ENCODE data around the gene HOXC11. TPM values are rescaled to one million over a fixed set of nuclear protein-coding genes. Genes with fewer than 3 reads are reported as not detected.

HOXC11 gene
- total RNA-seq, 2 experiments from 2014 or later, result not detected

- Mint-ChIP-seq H3K4me3 (no peak overlapping the region), H3K27ac (no peak overlapping the region), H3K4me1 (ENCODE audit: low read depth) (peaks cover 13% of the 10 kb centered on the region), H3K9me3 (no peaks in the 10 kb centered on the region), H3K36me3 (peaks cover 3% of the 10 kb centered on the region), H3K27me3 (peaks cover 85% of the 10 kb centered on the region)
- intact Hi-C loops (cut with micrococcal nuclease), result no loop called here
- no peak for DNase-seq
- ChIA-PET POLR2A (no interaction called here), CTCF (no interaction called here)
These were observed 24.0 kb upstream of the HOXC11 start for GRCh38 chr12:53948650-53949593.

DNA sequence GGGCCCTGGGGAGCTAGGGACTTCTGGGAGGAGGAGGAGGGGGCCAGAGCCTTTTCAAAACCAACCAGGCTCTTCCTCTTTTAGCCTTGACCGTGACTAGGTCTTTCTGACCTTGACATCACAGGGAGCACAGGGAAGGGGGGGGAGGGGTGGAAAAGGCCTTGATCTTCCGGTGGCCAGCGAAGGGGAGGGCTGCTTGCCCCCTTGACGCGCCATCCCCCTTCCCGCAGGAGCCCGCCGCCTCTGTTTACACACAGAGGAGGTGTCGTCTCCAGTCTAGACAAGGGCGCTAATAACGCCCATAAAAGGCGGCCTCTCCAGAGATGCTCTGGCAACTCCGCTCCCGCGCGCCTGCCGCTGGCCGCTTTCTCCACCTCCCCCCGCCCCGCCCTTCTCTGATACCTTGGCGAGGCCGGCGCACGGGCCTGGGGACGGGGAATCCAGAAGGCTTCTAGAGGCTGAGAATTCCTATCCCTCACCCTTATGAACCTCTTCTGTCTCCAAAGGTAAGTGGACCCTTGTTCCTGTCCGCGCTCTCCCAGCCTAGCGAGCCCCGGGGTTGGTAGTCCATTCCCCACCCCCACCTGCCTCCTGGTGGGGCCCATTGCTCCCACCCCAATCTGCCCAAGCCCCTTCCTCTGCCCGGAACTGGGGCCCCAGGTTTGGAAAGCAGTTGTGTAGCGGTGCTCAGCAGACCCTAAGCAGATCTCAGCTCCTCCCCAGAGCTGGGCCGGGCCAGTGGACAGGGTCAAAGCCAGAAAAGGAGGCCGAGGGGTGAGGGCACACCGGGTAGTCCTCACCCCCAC is 23.1 kb upstream of the HOXC11 start:
- no peaks in the 10 kb centered on the region for H3K9me3 Mint-ChIP-seq
- intact Hi-C loops (cut with micrococcal nuclease), result loop anchor here (5.0 kb wide), 2 partner anchors 37 to 102 kb away; partner anchors contain the start of genes HOXC10 and HOXC4
- H3K4me3 Mint-ChIP-seq, result no peak overlapping the region
- POLR2A ChIA-PET, result no interaction called here
- H3K36me3 Mint-ChIP-seq, result peaks cover 3% of the 10 kb centered on the region
- no peak overlapping the region for H3K27ac Mint-ChIP-seq
- peaks cover 12% of the 10 kb centered on the region for H3K4me1 Mint-ChIP-seq (ENCODE audit: low read depth)
- DNase-seq, result no peak
- CTCF ChIA-PET, result no interaction called here
- H3K27me3 Mint-ChIP-seq, result peaks cover 86% of the 10 kb centered on the region

DNA sequence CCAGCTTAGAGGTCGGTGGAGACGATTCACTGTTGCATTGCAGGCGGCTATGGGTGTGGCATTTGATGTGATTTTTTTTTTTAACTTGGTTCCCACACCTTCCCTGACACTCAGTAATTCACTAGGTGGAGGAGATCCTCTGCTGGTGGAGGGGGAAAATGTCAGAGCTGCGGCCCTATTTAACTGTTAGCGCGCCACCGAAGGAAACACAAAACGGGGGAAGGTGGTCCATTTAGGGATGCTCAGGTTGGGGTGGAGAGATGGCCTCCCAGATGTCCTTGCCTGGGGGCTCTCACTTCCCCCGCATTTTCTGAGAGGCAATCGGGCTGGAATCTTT is 22.5 kb upstream of the HOXC11 start:
- no peak overlapping the region for H3K4me3 Mint-ChIP-seq
- ChIA-PET POLR2A (no interaction called here), CTCF (no interaction called here)
- peaks cover 3% of the 10 kb centered on the region for H3K36me3 Mint-ChIP-seq
- H3K27me3 Mint-ChIP-seq, result peaks cover 83% of the 10 kb centered on the region
- H3K4me1 Mint-ChIP-seq (ENCODE audit: low read depth), result peaks cover 8% of the 10 kb centered on the region
- DNase-seq, result no peak
- no peaks in the 10 kb centered on the region for H3K9me3 Mint-ChIP-seq
- intact Hi-C loops (cut with micrococcal nuclease), result loop anchor here (5.0 kb wide), 2 partner anchors 37 to 102 kb away; partner anchors contain the start of genes HOXC10 and HOXC4
- no peak overlapping the region for H3K27ac Mint-ChIP-seq

GRCh38 chr12:53950789-53951576 is 21.9 kb upstream of the HOXC11 start:
- ChIA-PET CTCF (interaction anchor here (1.0 kb wide), 1 partner anchor 163 kb away, joined by 3 read pairs; no protein-coding TSS in a partner anchor), POLR2A (no interaction called here)
- intact Hi-C loops (cut with micrococcal nuclease), result loop anchor here (5.0 kb wide), 2 partner anchors 36 to 101 kb away; partner anchors contain the start of genes HOXC10 and HOXC4
- no peak for DNase-seq
- Mint-ChIP-seq H3K4me3 (no peak overlapping the region), H3K36me3 (peaks cover 3% of the 10 kb centered on the region), H3K27ac (peak overlapping the region; percentile 38), H3K4me1 (ENCODE audit: low read depth) (peaks cover 11% of the 10 kb centered on the region), H3K9me3 (no peaks in the 10 kb centered on the region), H3K27me3 (peaks cover 83% of the 10 kb centered on the region)

- no peak for DNase-seq
- ChIA-PET CTCF (interaction anchor here (1.0 to 1.4 kb wide), 3 partner anchors 12 to 164 kb away, joined by 3 to 4 read pairs (median 3); partner anchors contain the start of gene HOXC10), POLR2A (no interaction called here)
- intact Hi-C loops (cut with micrococcal nuclease), result loop anchor here (5.0 kb wide), 2 partner anchors 36 to 101 kb away; partner anchors contain the start of genes HOXC10 and HOXC4
- Mint-ChIP-seq H3K4me3 (no peak overlapping the region), H3K9me3 (no peaks in the 10 kb centered on the region), H3K36me3 (peaks cover 3% of the 10 kb centered on the region), H3K4me1 (ENCODE audit: low read depth) (peaks cover 16% of the 10 kb centered on the region), H3K27me3 (peaks cover 84% of the 10 kb centered on the region), H3K27ac (peak overlapping the region; percentile 38)
These were observed 21.2 kb upstream of the HOXC11 start for GRCh38 chr12:53951577-53952334.

- Mint-ChIP-seq H3K36me3 (peaks cover 3% of the 10 kb centered on the region), H3K4me1 (ENCODE audit: low read depth) (peaks cover 19% of the 10 kb centered on the region), H3K27ac (peak overlapping the region; percentile 33), H3K4me3 (no peak overlapping the region), H3K9me3 (no peaks in the 10 kb centered on the region), H3K27me3 (peaks cover 86% of the 10 kb centered on the region)
- POLR2A ChIA-PET, result no interaction called here
- CTCF ChIA-PET, result interaction anchor here (1.0 to 1.4 kb wide), 2 partner anchors 12 to 33 kb away, joined by 3 to 4 read pairs; partner anchors contain the start of gene HOXC10
- no peak for DNase-seq
- intact Hi-C loops (cut with micrococcal nuclease), result loop anchor here (5.0 kb wide), 2 partner anchors 35 to 100 kb away; partner anchors contain the start of genes HOXC10 and HOXC4
These were observed 20.6 kb upstream of the HOXC11 start for GRCh38 chr12:53952335-53952694.

DNA sequence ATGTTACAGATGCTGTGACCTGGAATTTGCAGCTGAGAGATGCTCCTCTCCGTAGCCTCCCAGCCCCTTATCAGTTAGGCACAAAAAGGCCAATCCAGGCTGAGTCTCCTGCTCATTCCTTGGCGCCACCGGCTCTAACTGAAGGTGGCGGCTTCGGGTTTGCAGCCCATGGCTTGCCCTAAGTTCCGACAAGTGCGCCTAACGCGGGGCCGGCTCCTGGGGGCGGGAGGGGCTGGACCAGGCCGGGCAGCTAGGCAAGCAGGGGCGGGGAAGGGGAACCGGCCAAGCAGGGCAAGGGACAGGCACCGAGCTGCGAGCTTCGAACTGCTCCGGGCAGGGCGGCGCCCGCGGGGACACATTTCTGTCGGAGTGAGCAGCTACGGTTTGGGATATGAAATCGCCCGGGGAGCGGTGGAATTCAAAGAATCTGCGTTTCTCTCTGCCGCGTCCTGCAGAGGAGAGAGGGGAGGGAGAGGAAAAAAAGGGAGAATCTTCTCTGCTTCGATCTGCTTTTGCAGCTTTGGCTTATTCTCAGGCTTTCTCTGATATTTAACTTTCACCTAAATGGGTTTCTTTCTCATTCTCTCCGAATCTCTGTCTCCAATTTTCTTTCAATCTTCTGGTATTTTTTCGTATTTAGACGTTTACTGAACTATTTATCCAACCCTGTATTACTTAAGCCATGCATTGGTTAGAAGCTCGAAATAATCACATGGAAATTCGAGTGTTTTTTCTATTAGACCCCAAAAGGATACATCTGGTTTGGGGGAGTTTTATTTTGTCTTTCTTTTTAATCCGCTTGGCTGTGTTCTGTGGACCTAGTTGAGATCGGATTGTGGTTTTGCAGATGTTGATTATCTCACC is 19.8 kb upstream of the HOXC11 start:
- H3K4me3 Mint-ChIP-seq, result peak overlapping the region; percentile 25
- peaks cover 85% of the 10 kb centered on the region for H3K27me3 Mint-ChIP-seq
- intact Hi-C loops (cut with micrococcal nuclease), result loop anchor here (5.0 kb wide), 2 partner anchors 34 to 99 kb away; partner anchors contain the start of genes HOXC10 and HOXC4
- no peak overlapping the region for H3K27ac Mint-ChIP-seq
- ChIA-PET CTCF (interaction anchor here (1.4 kb wide), 1 partner anchor 32 kb away, joined by 4 read pairs; the partner anchor contains the start of gene HOXC10), POLR2A (interaction anchor here (0.7 kb wide), 1 partner anchor 10 kb away, joined by 3 read pairs; no protein-coding TSS in a partner anchor)
- DNase-seq, result no peak
- H3K9me3 Mint-ChIP-seq, result no peaks in the 10 kb centered on the region
- peaks cover 19% of the 10 kb centered on the region for H3K4me1 Mint-ChIP-seq (ENCODE audit: low read depth)
- peaks cover 3% of the 10 kb centered on the region for H3K36me3 Mint-ChIP-seq

DNA sequence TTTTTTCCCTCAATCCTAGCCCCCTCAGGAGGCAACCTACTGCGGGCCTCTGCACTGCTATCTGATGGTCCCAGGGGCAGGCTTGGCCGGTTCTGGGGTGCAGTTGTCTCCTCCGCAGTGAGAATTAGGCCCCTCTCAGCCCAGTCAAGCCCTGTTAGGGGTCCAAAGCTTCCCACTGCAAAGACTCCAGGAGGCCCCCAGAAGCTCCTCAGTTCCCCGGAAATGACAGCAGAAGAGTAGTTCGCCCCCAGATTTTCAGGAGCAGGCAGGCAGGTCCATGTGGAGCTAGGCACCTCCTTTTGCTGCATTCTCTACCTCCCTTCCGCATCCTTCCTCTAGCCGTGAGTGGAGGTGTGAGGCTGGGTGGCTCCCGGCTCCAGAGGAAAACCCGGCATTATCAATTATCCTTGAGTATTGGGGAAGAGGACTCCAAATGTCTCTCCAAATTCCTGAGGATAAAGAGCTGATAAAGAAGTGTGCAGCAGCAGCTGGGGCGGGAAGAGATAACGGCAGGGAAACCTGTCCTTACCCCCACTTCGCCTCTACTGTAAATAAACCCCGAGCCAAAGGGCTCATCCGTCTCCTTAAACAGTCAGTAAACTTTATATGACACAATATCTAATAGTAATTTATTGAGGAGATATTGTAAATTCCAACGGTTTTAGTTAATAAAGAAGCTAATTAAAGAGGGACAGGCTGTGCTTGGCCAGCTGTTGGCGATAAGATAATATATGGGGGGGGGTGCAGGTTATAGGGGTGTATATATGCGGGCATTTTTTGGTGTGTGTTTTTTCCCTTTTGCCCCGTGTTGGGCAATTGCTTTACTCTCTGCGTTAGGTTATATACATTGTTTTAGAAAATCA is 18.9 kb upstream of the HOXC11 start:
- H3K4me3 Mint-ChIP-seq, result peak overlapping the region; percentile 20
- intact Hi-C loops (cut with micrococcal nuclease), result loop anchor here (5.0 kb wide), 2 partner anchors 33 to 98 kb away; partner anchors contain the start of genes HOXC10 and HOXC4
- peaks cover 86% of the 10 kb centered on the region for H3K27me3 Mint-ChIP-seq
- ChIA-PET CTCF (interaction anchor here (1.0 kb wide), 1 partner anchor 13 kb away, joined by 3 read pairs; no protein-coding TSS in a partner anchor), POLR2A (interaction anchor here (0.7 kb wide), 1 partner anchor 9 kb away, joined by 3 read pairs; no protein-coding TSS in a partner anchor)
- H3K4me1 Mint-ChIP-seq (ENCODE audit: low read depth), result peaks cover 19% of the 10 kb centered on the region
- H3K27ac Mint-ChIP-seq, result peak overlapping the region; percentile 2
- H3K36me3 Mint-ChIP-seq, result peaks cover 3% of the 10 kb centered on the region
- H3K9me3 Mint-ChIP-seq, result no peaks in the 10 kb centered on the region
- DNase-seq, result no peak

GRCh38 chr12:53954694-53955035 is 18.3 kb upstream of the HOXC11 start, which contains the start of gene HOXC12:
Gene HOXC12, plus strand, starts transcription at chr12:53954903. Its CDS starts 27 bp downstream, at chr12:53954930.
- Mint-ChIP-seq H3K4me3 (peak within 1 kb of the TSS; percentile 26), H3K27me3 (peaks cover 83% of the 10 kb centered on the region)
- POLR2A ChIA-PET, result no interaction called here

More at GRCh38 chr12:53954694-53955035, 18.3 kb upstream of the HOXC11 start, which contains the start of gene HOXC12:
- no peaks in the 10 kb centered on the region for H3K9me3 Mint-ChIP-seq
- peaks cover 19% of the 10 kb centered on the region for H3K4me1 Mint-ChIP-seq (ENCODE audit: low read depth)
- intact Hi-C loops (cut with micrococcal nuclease), result loop anchor here (5.0 kb wide), 2 partner anchors 33 to 98 kb away; partner anchors contain the start of genes HOXC10 and HOXC4
- peak within 1 kb of the TSS; percentile 2 for H3K27ac Mint-ChIP-seq
- no peak for DNase-seq
- peaks cover 3% of the 10 kb centered on the region for H3K36me3 Mint-ChIP-seq
- CTCF ChIA-PET, result interaction anchor here (1.0 kb wide), 1 partner anchor 12 kb away, joined by 3 read pairs; no protein-coding TSS in a partner anchor

Measured in activated CD4-positive, alpha-beta memory T cell treated with anti-CD3 and anti-CD28 coated beads for 36 hours (primary cell).